HG02938 (cell line): ENCODE data around the gene CLDN9.
"Not testable (repeated sequence)": the region's sequence is repeated elsewhere in the genome, so short reads cannot be mapped to it uniquely, and the experiment has no call there.

Experiments used
- ATAC-seq: cut with Tn5 transposase; IDR thresholded peaks from one replicate; pipeline ENCODE4 v1.9.1; 2021; ENCODE audit warnings: mild to moderate bottlenecking, moderate library complexity; ENCODE audit not compliant: unreplicated experiment

Gene CLDN9

DNA sequence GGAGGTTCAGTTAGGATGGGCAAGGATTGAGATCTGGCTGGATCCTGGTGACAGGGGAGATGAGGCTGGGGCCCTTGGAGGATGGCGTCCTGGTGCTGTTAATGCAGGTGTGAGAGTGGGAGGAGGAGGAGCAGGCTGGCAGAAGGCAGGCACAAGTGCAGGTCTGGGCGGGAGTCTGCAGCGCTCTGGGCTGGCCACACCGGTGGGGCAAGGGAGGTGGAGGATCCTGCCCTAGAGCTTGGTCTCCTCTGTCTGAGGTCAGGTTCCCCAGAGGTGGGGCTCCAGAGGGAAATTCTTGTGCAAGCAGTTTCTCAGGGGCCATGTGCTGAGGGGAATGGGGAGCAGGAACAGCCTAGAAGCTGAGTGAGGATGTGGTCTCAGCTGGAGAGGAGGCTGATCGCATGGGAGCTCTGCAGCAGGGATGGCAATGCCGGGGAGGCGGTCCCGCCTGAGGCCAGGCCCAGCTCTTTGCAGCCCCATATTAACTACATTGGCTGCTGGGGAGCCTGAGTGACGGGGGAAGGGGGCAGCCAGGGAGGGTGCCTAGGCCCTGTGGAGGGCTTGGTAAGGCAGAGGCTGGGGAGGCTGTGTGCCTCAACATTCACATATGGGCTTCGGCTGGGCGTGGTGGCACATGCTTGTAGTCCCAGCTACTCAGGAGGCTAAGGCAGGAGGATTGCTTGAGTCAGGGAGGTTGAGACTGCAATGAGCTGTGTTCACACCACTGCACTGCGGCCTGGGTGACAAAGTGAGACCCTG, 40.0 kb downstream of the CLDN9 start:
- ATAC-seq, result not testable (repeated sequence)

DNA sequence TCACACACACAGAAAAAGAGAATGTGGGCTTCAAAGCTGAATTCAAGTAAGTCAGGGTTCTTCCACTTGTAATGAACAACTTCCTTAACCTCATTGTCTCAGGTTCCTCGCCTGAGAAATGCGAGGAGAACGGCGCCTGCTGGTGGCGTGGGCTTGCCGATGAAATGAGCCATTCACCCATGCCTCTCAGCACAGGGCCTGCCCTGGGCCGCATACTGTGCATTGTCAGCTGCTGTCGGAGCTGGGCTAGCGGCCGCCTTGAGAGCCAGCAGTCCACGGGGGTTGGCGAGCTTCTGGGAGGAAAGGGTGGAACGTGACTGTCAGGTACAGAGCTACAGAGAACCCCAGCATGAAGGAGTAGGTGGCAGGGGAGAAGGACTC, 40.6 kb downstream of the CLDN9 start:
- not testable (repeated sequence) for ATAC-seq

DNA sequence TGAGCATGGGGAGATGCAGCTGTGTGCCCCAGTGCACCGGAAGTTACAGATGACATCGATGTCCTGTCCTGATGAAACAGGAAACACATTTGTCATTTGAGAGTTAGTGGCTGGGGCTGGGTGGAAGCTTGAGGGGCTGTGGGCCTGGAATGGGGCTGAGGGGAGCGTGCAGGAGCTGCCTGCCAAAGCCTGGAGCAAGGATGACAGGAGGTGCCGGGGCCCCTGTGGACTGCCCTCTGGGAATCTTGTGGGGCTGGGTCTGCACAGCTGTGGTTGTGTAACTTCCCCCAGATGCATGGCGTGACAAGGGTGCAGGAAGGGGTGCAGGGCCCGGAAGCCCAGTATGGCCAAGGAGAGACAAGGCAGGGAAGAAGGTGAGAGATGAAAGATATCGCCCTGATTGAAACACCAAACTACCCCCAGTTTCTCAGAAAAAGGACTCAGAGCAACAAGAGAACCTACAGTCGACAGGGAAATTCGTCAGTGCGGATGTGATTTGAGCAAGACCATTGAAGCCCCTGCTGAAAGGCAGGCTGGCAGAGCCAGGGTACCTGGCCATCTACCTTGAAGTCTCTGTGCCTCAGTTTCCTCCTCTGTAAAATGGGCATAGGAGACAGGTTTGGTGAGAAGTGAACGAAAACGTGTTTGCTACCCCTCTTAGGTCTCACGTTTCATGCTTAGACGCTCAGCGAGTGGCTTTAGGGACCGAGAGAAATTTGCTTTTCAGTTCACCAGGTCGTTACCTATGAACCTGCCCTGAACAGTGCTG, 42.4 kb downstream of the CLDN9 start:
- no peak for ATAC-seq

DNA sequence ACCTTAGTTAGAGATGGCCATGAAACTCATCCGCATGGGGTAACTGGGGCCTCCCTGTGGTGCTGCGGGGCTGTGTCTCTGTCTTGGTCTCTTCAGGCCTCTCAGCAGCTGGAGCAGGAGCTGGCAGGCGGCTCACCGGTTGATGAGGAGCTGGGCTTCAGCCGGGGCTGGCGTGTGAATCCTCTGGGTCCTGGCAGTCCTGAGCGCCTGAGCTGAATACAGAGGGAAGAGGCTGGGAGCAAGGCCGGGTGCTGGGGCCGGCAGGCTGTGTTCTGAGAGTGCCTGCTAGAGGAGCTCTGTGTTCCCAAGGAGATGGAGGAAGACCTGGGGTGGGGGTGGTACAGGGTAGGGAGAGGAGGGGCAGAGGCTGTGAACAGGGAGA, 43.0 kb downstream of the CLDN9 start:
- not testable (repeated sequence) for ATAC-seq

DNA sequence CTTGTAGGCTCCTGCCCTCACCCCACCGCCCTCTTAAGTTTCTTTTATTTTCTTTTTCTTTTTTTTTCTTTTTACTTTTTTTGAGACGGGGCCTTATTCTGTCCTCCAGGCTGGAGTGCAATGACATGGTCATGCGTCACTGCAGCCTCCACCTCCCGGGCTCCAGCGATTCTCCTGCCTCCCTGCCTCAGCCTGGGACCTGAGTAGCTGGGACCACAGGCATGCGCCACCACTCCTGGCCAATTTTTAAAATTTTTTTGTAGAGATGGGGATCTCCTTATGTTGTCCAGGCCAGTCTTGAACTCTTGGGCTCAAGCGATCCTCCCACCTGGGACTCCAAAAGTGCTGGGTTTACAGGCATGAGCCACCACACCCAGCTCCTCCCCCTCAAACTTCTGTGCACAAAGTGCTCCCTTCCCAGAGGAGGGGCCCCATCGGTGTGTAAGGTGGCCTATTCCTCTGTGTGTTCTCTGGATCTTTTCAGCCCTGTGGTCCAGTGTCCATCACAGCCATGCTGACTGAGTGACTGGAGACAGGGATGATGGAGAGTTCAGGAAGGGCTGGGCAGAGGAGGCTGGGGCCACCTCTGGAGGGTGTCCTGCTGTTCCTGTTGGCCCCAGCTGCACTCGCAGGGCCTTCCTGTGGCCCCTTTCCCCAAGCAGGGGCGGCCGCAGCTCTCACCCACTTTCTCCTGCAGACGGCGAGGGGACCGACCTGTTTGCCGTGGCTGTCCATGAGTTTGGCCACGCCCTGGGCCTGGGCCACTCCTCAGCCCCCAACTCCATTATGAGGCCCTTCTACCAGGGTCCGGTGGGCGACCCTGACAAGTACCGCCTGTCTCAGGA, 43.8 kb downstream of the CLDN9 start:
- no peak for ATAC-seq

DNA sequence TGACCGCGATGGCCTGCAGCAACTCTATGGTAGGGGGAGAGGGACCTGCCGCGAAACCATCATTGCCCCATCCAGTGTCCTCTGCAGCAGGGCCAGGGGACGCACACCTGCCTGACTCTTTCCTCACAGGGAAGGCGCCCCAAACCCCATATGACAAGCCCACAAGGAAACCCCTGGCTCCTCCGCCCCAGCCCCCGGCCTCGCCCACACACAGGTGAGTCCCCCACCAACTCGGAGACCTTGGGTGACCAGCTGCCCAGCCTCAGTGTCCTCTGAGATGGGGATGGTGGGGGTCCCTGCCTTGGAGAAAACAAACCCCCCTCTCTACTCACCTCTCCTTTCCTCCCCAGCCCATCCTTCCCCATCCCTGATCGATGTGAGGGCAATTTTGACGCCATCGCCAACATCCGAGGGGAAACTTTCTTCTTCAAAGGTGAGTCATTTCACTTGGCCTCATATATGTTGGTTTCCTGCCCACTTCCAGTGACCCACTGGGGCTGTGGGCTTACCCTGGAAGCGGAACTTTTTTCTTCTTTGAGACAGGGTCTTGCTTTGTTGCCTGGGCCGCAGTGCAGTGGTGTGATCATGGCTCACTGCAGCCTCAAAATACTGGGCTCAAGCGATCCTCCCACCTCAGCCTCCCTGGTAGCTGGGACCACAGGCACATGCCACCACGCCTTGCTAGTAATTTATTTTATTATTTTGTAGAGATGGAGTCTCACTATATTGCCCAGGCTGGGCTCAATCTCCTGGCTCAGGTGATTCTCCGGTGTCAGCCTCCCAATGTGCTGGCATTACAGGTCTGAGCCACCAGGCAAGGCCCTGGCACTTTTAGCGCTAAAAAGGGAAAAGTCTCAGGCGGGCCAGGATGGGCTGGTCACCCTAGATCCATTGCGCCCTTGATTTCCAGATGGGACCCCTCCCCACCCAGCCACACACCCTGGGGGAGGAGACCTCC, 44.7 kb downstream of the CLDN9 start:
- no peak for ATAC-seq

DNA sequence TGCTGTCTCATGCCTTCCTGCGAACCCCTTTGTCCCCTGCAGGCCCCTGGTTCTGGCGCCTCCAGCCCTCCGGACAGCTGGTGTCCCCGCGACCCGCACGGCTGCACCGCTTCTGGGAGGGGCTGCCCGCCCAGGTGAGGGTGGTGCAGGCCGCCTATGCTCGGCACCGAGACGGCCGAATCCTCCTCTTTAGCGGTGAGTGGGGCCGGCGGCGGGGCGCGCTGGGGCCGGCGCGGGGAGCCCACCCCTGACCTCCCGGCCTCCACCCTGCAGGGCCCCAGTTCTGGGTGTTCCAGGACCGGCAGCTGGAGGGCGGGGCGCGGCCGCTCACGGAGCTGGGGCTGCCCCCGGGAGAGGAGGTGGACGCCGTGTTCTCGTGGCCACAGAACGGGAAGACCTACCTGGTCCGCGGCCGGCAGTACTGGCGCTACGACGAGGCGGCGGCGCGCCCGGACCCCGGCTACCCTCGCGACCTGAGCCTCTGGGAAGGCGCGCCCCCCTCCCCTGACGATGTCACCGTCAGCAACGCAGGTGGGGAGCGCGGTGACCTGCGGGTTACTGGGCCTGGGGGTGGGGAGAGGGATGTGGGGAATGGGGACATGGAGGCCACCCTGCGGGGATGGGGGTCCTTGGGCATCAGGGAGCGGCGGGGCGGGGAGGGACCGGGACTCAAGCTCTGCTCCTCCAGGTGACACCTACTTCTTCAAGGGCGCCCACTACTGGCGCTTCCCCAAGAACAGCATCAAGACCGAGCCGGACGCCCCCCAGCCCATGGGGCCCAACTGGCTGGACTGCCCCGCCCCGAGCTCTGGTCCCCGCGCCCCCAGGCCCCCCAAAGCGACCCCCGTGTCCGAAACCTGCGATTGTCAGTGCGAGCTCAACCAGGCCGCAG, 45.7 kb downstream of the CLDN9 start:
- no peak for ATAC-seq

DNA sequence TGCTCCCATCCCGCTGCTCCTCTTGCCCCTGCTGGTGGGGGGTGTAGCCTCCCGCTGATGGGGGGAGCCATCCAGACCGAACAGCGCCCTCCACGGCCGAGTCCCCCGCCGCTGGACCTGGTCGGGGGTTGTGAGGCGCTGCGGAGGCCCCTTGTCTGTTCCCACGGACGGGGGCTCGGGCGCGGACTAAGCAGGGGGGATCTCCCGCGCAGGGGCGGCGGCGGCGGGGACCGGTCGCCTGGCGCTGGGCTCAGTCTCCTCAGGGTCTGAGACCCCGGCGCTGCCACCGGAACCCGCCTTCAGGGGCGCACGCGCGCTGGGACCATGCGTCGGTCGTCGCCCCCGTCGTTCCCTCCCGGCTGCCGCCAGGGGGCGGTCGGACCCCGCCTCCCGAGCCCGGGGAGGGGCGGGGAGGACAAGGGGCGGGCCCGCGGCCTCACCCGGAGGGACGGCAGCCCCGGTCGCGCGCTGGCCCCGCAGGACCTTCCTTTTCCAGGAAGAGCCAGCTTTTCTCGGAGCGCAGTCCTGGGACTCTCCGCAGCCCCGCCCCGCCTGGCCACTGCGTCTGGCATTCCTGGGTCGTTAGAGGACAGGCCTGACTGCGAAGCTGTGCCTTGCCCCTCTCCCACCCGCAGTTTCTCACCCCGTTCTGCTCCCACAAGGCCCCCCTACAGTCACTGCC, 46.5 kb downstream of the CLDN9 start:
- ATAC-seq, result peak; percentile 66

DNA sequence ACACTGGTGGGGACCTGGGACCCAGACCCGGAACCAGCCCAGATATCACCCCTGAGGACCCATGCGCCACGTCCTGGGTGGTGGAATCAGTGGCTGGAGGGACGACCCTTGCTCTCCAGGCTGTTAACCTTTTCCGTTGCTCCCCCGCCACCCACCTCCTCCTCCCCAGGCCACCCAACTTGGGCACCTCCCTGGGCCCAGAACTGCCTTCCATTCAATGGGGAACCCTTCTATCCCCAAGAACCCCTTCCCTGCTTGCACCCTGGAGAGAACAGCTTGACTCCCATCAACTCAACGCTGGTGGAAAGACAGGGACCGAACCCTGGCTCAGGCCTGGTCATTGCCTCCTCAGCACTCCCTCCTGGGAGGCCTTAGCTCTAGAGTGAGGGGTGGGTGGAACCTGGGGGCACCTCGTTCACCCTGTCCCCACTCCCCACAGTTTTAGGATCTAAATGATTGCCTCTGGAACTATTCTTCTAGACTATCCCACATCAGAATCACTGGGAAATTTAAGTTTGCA, 47.1 kb downstream of the CLDN9 start:
- no peak for ATAC-seq

DNA sequence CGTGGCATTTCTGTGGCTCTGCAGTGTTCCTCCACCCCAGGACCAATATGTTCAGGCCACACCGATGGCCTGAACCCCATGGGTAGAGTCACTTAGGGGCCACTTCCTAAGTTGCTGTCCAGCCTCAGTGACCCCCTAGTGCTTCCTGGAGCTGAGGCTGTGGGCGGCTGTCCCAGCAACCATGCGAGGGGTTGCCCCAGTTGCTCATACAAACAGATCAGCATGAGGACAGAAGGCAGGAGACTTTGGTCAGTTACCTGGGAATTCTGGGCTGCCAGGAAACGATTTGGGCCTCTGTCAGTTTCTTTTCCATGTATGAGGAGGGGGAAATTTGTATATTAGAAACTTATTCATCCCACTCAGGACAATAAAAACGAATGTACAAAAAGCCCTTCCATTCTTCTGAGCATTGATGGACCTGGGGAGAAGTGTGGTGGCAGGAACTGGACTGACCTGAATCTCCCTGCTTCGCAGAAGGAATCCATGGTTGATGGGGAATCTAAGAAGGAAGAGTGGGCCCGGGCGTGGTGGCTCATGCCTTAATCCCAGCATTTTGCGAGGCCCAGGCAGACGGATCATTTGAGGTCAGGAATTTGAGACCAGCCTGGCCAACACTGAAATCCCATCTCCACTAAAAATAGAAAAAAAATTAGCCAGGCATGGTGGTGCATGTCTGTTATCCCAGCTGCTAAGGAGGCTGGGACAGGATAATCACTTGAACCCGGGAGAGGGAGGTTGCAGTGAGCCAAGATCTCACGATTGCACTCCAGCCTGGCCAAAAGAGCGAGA, 47.8 kb downstream of the CLDN9 start:
- ATAC-seq, result no peak

DNA sequence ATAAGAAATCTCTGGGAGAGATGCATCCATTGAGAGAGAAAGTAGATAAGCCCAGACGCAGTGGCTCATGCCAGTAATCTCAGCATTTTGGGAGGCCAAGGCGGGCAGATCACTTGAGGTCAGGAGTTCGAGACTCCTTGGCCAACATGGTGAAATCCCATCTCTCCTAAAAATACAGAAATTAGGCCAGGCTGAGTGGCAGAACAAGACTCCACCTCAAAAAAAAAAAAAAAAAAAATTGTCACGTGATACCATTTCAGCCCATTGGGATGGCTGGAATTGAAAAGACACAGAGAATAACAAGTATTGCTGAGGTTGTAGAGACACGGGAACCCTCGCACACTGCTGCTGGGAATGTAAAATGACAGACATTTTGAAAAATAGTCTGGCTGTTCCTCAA, 49.8 kb downstream of the CLDN9 start:
- no peak for ATAC-seq

DNA sequence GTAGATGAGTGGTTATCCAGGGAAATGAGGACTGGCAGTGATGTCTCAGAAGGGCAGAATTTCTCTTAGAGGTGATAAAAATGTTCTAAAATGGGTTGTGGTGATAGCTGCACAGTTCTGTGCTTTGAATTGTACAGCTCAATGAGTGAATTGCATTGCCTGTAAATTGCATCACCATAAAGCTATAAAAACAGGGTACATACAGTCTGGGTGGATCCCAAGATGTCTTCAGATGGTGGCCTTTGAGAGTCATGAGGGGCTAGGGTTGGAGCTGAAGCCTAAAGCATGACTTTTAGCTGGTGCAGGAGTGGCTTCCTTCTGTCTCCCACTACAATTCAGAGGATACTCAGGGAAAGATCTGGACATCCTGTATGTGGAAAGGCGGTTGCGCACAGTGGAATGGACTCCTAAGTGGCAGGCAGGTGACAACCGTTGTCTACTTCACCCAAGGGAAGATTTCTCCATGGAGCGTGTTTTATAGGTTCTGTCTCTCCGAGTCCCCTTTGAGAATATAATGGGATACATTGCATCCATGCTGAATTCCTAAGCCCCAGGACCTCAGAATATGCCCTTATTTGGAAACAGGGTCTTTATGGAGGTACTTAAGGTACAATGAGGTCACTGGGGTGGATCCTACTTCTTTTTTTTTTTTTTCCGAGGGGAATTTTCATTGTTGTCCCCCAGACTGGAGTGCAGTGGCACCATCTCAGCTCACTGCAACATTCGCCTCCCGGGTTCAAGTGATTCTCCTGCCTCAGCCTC, 51.1 kb downstream of the CLDN9 start:
- no peak for ATAC-seq
